ENCODE data around the gene GUK1.

GUK1 gene

GRCh38 chr1:228176024-228176395 is 35.9 kb downstream of the GUK1 start:
- H3K4me3 ChIP-seq (ENCODE audit: low read depth, low read length), result no peak overlapping the region
- TF ChIP-seq MYC (IDR thresholded peaks at IDR 0.05; ENCODE audit: low read depth, low read length) (no peak), MAX (IDR thresholded peaks at IDR 0.05; ENCODE audit: low read depth, low read length) (no peak), POLR2A (IDR thresholded peaks at IDR 0.05; ENCODE audit: extremely low read depth, insufficient read length) (no peak), CTCF (IDR thresholded peaks at IDR 0.05; ENCODE audit: low read depth, low read length) (no peak)

GRCh38 chr1:228176461-228177182 is 36.5 kb downstream of the GUK1 start:
- TF ChIP-seq MYC (IDR thresholded peaks at IDR 0.05; ENCODE audit: low read depth, low read length) (no peak), CTCF (IDR thresholded peaks at IDR 0.05; ENCODE audit: low read depth, low read length) (no peak), POLR2A (IDR thresholded peaks at IDR 0.05; ENCODE audit: extremely low read depth, insufficient read length) (no peak), MAX (IDR thresholded peaks at IDR 0.05; ENCODE audit: low read depth, low read length) (no peak)
- DNase-seq (ENCODE audit: low read depth), result no peak
- no peak overlapping the region for H3K4me3 ChIP-seq (ENCODE audit: low read depth, low read length)

More at GRCh38 chr1:228176024-228176395, 35.9 kb downstream of the GUK1 start:
- no peak for DNase-seq (ENCODE audit: low read depth)

GRCh38 chr1:228177183-228177475 is 37.0 kb downstream of the GUK1 start:
- no peak overlapping the region for H3K4me3 ChIP-seq (ENCODE audit: low read depth, low read length)
- TF ChIP-seq POLR2A (IDR thresholded peaks at IDR 0.05; ENCODE audit: extremely low read depth, insufficient read length), result no peak
- TF ChIP-seq CTCF (IDR thresholded peaks at IDR 0.05; ENCODE audit: low read depth, low read length), result no peak
- TF ChIP-seq MAX (IDR thresholded peaks at IDR 0.05; ENCODE audit: low read depth, low read length), result no peak
- TF ChIP-seq MYC (IDR thresholded peaks at IDR 0.05; ENCODE audit: low read depth, low read length), result no peak
- no peak for DNase-seq (ENCODE audit: low read depth)

GRCh38 chr1:228177721-228178710 is 37.9 kb downstream of the GUK1 start:
- no peak for TF ChIP-seq CTCF (IDR thresholded peaks at IDR 0.05; ENCODE audit: low read depth, low read length)
- TF ChIP-seq MYC (IDR thresholded peaks at IDR 0.05; ENCODE audit: low read depth, low read length), result no peak
- TF ChIP-seq MAX (IDR thresholded peaks at IDR 0.05; ENCODE audit: low read depth, low read length), result no peak
- no peak for TF ChIP-seq POLR2A (IDR thresholded peaks at IDR 0.05; ENCODE audit: extremely low read depth, insufficient read length)
- H3K4me3 ChIP-seq (ENCODE audit: low read depth, low read length), result no peak overlapping the region
- DNase-seq (ENCODE audit: low read depth), result no peak

GRCh38 chr1:228178737-228179684 is 38.9 kb downstream of the GUK1 start:
- H3K4me3 ChIP-seq (ENCODE audit: low read depth, low read length), result no peak overlapping the region
- DNase-seq (ENCODE audit: low read depth), result no peak

More at GRCh38 chr1:228178737-228179684, 38.9 kb downstream of the GUK1 start:
- no peak for TF ChIP-seq MAX (IDR thresholded peaks at IDR 0.05; ENCODE audit: low read depth, low read length)
- TF ChIP-seq MYC (IDR thresholded peaks at IDR 0.05; ENCODE audit: low read depth, low read length), result no peak
